Fibroblast of the aortic adventitia (primary cell): ENCODE results near the gene XKR7. TPM values are rescaled to one million over a fixed set of nuclear protein-coding genes. Genes with fewer than 3 reads are reported as not detected.

ENCODE experiments used
- DNase-seq: peaks from one replicate; pipeline ENCODE4 v3.0.0-alpha.2; 2010; ENCODE audit warnings: low read depth
- H3K4me3 ChIP-seq: 2 replicates; pipeline ENCODE4 v1.5.1; 2011; ENCODE audit warnings: low read depth, mild to moderate bottlenecking, control low read depth, low read length, moderate library complexity
- total RNA-seq: library from RNA; depleted of rRNA; stranded (reverse); fragments of >200 nt; gene quantifications from 2 replicates; pipeline ENCODE4 v1.2.3, GENCODE V29; 2012; ENCODE audit warnings: low replicate concordance
- TF ChIP-seq, protein P1 (sequence below): IDR thresholded peaks from 2 replicates; pipeline ENCODE4 v1.5.1; 2011; ENCODE audit warnings: mild to moderate bottlenecking, low read length, control low read depth, inconsistent platforms; ENCODE audit not compliant: insufficient read depth

XKR7 gene
- total RNA-seq, 1 donor = not detected

- no peak overlapping the region for H3K4me3 ChIP-seq
- DNase-seq = no peak
- TF ChIP-seq, protein P1, sequence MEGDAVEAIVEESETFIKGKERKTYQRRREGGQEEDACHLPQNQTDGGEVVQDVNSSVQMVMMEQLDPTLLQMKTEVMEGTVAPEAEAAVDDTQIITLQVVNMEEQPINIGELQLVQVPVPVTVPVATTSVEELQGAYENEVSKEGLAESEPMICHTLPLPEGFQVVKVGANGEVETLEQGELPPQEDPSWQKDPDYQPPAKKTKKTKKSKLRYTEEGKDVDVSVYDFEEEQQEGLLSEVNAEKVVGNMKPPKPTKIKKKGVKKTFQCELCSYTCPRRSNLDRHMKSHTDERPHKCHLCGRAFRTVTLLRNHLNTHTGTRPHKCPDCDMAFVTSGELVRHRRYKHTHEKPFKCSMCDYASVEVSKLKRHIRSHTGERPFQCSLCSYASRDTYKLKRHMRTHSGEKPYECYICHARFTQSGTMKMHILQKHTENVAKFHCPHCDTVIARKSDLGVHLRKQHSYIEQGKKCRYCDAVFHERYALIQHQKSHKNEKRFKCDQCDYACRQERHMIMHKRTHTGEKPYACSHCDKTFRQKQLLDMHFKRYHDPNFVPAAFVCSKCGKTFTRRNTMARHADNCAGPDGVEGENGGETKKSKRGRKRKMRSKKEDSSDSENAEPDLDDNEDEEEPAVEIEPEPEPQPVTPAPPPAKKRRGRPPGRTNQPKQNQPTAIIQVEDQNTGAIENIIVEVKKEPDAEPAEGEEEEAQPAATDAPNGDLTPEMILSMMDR = no peak
Measured at GRCh38 chr20:31953556-31954148, 14.3 kb upstream of the XKR7 start.

DNA sequence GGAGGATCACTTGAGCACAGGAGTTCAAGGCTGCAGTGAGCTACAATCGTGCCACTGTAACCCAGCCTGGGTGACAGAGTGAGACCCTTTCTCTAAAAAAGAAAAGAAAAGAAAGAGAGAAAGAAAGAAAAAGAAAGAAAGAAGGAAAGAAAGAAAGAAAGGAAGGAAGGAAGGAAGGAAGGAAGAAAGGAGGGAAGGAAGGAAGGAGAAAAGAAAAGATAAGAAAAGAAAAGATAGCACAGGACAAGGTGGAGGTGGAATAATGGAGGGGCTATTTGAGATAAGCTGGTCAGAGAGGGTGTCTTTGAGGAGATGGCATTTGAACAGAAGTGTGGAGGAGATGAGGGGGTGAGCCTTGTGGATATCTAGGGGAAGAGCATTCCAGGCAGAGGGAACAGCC, 13.5 kb upstream of the XKR7 start:
- no peak overlapping the region for H3K4me3 ChIP-seq
- no peak for DNase-seq
- TF ChIP-seq, protein P1 = no peak

- TF ChIP-seq, protein P1 = no peak
- no peak for DNase-seq
- H3K4me3 ChIP-seq = no peak overlapping the region
Measured at GRCh38 chr20:31956556-31957526, 11.1 kb upstream of the XKR7 start.

- no peak for DNase-seq
- TF ChIP-seq, protein P1 = no peak
- H3K4me3 ChIP-seq = no peak overlapping the region
Measured at GRCh38 chr20:31962761-31963160, 5.2 kb upstream of the XKR7 start.

DNA sequence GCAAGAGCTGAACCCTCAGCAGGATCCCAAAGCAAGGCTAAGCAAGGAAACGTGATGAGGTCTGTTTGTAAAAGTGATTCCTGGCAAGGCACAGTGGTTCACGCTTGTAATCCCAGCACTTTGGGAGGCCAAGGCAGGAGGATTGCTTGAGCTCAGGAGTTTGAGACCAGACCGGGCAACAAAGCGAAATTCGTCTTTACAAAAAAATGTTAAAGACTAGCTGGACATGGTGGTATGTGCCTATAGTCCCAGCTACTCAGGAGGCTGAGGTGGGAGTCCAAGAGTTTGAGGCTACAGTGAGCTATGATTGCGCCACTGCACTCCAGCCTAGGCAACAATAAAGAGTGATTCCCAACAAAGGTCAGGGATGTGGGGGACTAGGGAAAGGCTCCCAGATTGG, 4.1 kb upstream of the XKR7 start:
- no peak overlapping the region for H3K4me3 ChIP-seq
- no peak for DNase-seq
- TF ChIP-seq, protein P1 = no peak

- TF ChIP-seq, protein P1 = no peak
- H3K4me3 ChIP-seq = no peak overlapping the region
- no peak for DNase-seq
Measured at GRCh38 chr20:31966991-31967655, 828 bp upstream of the XKR7 start.
